Stimulated activated CD8-positive, alpha-beta memory T cell treated with anti-CD3 and anti-CD28 coated beads, Interleukin-2, amount 100 ng/mL, for 1 hour (primary cell): Measurements from ENCODE around the gene DIP2A.

Experiments
- DNase-seq, 2 donors: peaks; one replicate each; pipeline ENCODE4 v3.0.0-alpha.2; 2020; ENCODE audit warnings: low read depth in 2 of 2

The DIP2A gene

DNA sequence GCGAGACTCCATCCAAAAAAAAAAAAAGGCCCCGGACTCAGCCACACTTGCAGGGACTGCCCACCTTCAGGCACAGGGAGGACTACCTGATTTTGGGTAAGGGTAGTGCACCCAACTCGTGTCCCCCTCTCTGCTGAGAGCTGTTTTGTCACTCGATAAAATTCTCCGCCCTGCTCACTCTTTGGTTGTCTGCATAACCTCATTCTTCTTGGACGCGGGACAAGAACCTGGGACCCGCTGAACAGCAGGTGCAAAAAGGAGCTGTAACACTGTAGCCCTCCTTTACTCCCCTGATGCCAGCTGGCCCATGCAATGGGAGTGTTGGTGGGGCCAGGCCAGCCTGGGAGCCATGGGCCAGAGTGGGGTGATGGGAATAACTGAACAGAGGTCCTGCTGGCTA, 135.6 kb downstream of the DIP2A start:
- DNase-seq, result no peak

DNA sequence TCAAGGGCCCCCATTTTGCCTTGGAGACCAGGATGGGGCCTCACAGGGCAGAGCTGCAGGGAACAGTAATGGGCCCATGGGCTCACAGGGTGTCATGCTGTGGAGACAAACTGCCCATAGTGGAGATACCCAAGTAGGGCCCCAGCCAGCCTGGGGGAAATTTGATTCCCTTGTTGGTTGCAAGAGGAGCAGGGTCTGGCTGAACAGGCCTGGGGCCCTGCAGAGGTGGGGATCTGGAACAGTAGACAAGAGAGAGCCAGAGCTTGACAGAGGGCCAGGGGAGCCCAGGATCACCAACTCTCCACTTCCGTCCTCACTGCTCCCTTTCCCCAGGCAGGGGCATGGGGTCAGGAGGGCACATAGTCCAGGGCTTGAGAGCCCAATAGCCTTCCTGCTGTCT, 137.5 kb downstream of the DIP2A start:
- no peak for DNase-seq

DNA sequence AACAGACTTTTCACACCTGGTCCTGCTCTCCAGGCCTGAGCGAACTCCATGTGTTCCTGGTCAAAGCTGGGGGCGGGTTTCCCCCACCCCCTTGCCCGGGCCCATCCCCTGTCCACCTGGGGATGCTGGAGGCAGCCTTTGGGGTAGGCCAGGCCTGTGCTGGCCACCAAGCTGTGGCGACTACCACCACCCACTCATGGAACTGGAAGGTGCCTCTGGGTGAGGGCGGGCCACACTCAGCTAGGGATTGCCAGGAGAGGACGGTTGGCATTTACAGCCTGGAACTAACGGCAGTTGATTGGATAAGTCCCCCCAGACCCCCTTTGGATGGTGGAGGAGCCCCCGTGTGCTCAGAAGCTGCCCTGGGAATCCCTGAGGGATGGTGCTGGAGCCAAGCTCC, 138.3 kb downstream of the DIP2A start:
- DNase-seq, result no peak

DNA sequence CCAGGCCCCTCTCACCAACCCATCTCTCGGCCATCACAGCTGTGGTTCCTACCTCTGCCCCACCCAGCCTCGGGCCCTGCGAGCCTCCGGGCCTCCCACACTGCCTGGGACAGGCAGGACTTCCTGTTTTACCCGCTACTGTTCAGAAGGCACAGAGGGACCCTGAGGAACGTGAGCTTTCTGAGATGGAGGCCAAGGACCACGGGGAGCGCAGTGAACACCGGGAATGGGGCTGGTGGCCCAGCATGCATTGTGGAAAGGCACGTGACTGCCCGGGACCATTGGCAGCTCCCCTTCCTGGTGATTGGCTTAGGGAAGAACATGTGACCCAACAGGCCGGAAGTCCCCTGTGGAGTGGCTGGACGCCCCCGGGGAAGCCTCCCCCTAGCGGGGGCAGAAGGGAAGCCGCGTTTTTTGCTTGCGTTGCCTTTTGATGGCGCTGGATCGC, 139.2 kb downstream of the DIP2A start:
- no peak for DNase-seq

DNA sequence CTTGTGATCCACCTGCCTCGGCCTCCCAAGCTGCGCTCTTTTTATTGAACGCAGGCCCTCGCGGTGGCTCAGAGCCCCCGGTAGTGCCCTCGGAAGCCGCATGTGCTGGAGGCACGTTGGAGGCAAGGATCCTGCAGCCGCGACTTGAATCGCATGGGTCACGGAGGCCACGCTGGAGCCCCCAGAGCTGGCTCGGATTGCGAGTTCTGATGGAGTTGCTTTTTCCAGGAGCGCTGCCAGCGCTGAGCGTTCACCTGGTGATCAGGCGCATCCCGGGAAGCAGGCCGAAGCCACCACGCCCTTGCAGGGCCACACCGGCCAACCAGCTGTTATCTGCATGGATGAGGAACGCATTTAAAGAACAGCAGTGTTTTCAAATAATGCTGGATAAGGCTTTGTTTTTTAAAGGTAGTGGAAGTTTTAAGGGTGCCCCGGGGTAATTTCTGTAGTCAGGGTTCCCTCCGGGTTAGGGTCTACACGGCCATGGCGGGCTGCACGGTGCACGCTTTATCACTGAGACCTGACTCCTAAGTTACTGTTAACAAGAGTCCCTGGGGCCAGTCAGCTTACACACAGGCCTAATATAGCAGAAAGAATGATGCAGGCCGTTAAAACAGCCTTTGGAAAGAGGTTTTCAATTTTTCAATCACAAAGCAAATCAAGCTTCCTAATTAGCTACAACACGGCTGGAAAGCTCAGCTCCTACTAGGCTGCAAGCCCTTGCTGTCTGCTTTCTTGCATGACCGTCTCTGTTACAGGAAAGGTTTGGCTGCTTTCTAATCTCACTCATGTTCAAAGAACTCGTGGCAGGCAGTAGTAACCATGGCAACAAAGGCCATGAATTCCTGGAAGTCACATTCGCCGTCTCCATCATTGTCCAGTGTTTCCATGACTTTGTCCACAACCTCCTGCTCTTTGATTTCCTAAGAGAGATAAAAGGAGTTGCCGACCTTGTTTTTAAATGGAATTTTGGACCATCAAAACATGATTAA, 140.2 kb downstream of the DIP2A start:
- no peak for DNase-seq

DNA sequence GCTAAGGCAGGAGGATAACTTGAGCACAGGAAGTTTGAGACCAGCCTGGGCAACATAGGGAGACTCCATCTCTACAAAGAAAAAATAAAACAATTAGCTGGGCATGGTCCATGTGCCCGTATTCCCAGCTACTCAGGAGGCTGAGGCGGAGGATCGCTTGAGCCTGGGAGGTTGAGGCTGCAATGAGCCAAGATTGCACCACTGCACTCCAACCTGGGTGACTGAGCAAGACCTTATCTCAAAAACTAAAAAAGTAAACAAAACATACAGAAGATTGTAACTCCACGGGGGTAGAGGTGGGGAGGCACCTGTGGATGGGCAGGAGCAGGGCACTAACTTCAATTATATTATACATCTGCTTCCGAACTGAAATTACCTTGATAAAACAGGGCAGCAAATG, 141.6 kb downstream of the DIP2A start:
- DNase-seq, result no peak

DNA sequence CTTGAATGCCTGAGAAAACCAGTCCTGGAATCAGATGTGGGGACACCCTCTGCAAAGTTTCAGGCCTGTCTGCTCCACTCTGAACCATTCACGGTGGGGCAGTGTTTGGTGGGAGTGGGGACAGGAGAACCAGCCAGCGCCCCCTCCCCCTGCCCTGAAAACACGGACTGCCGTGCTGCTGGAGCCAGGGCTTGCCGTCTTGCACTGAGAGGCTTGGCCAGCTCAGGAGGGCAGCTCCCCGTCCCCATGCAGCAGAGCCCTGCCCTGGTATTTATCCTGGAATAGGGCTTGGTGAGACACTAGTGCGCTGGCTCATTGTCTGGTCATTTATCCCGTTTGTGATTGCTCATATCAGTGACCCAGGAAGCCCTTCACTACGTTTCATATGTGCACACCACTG, 142.3 kb downstream of the DIP2A start:
- DNase-seq, result no peak

DNA sequence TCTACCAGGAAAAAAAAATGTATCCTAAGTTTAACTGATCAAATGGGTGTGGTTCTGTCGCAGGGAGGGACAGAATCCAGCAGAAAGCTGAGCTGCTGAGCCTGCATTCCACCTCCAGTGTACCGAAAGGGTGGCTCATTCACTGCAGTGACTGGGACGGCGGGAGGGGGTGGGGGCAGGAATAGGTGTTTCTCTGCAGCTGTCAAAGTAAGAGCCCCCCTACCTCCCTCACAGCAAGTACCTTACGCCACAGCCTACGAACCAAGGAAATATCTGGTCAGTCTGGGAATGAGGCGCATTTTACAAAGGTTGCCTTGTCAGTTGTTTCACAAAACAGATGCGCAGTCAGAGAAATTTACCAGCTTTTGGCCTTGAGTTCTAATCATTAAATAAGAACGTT, 144.5 kb downstream of the DIP2A start:
- DNase-seq, result no peak

DNA sequence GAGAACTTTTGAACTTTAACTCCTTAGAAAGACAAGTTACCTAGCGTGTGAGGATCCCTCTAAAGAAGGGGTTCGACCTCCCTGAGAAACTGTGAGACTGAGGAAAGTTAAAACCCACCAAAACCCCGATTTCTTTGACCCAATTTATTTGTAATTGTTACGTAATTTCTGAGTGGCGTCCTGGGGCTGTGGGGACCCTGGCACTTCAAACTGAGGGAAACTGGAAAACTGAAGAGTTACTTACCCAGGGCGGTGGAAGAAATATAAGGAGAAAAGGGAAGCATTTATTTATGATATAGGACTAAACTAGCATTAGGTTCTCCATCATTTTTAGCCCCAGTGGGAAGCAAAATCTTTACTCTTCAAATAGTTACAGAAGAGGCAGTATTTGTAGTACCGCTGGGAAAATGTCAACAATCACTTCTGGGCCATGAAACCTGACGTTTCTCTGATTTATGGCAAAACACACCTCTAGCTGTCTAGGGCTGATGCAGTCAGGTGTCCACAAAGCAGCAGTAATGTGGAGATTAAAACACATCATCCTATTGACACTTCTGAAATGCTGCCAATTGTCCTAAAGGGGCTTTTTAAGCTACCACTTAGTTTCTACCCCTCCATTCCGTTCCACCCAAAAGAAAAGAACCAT, 145.8 kb downstream of the DIP2A start:
- no peak for DNase-seq

DNA sequence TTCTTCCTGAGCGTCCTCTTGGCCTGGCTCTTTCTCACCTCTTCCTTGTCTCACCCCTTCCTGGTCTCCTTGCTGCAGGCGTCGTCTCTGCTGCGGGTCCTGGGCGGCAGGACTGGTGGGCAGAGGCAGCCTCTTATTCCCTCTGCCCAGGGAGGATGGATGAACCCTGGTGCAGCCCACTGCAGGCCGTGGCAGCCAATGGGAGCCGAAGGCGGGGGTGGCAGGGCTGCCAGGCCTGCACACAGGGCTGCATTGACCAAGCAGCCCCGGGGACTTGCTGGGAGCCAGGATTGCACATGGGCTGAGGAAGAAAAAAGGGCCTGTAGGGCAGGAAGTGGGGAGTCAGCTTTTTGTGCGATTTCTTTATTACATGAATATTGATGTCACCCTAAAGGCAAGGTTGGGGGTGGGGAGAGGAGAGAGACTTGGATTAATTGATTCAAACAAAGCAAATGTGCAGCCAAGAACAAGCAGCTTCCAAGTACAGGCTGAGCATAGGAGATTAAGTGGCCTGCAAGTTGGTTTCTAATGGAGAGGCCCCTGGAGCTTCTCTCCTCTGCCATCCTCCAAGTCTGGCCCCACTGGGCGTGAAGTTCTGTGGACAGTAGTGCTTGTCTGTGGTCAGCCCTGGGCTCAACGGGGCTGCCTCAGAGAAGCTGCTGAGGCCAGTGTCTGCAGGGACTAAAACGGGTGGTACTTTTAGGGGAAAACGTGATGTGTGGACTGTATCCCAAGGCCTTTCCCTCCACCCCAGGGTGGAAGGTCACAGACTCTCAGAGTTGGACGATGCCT, 146.5 kb downstream of the DIP2A start, which contains the start of gene S100B:
Gene S100B (minus strand): TSS at position 108 of the 792 bp plus-strand sequence. CDS start 2,667 bp downstream, outside the sequence.
- no peak for DNase-seq

DNA sequence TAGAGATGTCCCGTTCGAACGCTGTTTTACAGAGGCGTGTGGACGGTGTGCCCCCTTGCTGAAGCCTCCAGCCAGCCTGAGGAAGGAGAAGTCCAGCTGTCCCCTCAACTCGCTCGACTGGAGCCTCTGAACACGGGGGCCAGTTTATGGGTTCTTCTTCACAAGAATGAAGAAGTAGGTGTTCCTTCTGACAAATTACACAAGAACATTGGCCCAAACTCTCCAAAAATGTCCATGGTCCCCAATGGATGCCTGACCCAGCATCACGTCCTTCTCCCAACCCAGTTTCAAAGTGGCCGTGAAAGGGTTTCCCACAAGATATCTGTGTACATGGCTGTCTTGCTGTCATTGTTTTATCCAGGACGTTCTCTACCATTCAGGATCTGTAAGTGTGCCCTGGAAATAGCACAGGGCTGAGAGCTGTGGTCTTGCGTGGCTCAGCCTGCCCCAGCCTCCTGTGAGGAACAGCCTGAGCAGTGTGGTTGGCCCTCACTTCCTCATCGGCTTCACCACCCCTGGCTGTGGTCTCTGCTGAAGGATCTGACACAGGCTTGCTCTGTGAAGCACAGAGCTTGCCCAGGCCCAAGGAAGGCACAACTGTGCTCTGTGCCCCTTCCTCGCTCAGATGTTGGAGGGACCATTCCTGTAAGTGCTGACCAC, 147.2 kb downstream of the DIP2A start:
- DNase-seq, result peak; percentile 33 to 34

DNA sequence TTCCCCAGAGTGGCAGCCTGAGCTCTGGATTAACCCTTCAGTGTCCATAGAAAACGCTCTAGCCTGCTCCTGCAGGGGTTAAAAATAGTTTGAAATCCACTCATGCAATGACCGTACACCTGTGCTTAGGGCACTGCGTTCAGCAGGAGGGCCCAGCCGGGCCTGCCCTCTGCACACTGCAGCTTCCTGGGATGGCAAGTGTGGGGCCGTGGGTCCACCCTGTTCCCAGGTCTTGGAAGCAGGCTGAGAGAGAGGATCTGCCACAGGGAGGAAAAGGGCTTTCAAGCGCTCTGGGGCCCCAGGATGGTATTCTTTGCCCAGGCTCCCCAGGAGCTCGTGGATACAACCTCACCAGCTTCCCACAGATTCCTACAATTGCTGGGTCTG, 147.7 kb downstream of the DIP2A start:
- DNase-seq, result no peak

DNA sequence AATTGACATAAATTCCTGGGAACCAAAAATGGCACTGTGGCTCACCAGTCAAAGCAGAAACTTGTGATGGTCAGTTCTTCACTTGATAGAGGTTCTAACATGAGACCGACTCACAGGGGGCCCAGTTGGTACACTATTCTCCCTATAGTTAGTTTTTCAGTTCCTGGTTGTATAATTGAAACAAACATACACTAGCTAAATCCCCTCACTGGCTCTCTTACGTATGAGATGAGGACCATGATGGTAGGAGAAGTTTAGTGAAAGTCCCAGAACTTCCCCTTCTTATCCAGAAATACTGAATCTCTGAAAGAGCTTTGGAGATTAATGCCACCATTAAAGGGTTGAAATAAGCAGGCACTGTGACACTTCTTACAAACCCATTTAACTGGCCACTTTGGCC, 148.9 kb downstream of the DIP2A start:
- DNase-seq, result no peak

DNA sequence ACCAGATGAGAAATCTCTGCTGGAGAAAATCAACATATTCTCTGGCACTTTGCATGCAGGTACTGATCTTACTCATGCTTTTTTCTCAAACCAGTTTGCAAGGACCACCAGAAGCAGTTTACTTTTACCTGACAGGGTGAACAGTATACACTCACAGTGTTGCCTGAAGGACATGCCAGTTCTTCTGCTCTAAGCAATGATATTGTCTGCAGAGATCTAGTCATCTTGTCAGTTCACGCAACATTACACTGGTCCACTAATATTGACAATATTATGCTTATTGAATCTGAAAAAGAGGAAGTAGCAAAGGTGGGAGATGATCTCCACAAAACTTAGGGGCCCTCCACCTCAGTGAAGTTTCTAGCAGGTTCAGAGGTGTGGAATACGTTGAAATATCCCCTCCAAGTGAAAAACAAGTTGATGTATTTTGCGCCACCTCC, 150.0 kb downstream of the DIP2A start:
- DNase-seq, result no peak

DNA sequence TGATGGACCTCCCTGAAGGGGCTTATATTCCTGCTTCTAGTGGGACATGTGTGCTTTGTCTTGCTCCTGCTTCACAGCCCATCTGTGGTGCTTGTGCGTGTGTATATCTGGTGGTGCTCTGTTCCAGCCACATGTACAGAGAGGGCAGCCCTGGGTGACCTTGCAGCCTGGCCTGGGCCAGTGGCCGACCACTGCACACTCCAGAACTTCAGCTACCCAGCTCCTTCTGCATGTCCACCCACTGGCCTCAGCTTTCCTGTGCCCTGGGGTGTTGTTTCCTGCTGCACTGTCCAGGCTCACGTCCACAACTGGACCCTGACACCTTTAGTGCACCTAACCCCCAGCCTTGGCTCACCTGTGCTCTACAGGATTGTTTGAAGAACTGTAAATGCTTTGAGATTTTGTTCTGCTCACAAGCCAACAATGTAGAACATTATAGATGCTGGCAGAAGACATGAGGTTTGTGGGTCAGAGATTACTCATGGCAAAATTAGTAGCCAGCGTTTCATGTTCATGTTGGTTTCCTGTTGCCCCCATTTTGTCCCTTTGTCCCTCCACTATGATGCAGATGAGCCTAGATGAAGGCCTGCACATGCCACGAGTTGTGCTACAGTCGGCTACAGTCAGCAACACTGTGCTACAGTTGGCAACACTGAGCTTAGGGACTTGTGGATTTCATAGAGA, 151.5 kb downstream of the DIP2A start:
- no peak for DNase-seq

DNA sequence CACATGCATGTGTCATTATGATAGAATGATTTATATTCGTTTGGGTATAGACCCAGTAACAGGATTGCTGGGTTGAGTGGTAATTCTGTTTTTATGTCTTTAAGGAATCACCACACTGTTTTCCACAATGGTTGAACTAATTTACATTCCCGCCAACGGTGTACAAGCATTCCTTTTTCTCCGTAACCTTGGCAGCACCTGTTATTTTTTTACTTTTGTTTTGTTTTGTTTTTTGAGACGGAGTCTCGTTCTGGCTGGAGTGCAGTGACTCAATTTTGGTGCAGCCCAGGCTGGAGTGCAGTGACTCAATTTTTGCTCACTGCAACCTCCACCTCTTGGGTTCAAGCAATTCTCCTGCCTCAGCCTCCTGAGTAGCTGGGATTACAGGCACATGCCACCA, 154.7 kb downstream of the DIP2A start:
- no peak for DNase-seq

DNA sequence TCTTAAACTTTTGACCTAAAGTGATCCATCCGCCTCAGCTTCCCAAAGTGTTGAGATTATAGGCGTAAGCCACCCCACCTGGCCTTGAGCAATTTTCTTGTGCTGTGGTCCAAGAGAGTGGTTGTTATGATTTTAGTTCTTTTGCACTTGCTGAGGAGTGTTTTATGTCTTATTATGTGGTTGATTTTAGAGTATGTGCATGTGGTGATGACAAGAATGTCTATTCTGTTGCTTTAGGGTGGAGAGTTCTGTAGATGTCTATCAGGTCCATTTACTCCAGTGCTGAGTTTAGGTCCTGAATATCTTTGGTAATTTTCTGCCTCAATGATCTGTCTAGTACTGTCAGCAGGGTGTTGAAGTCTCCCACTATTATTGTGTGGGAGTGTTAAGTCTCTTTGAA, 157.4 kb downstream of the DIP2A start:
- DNase-seq, result no peak

DNA sequence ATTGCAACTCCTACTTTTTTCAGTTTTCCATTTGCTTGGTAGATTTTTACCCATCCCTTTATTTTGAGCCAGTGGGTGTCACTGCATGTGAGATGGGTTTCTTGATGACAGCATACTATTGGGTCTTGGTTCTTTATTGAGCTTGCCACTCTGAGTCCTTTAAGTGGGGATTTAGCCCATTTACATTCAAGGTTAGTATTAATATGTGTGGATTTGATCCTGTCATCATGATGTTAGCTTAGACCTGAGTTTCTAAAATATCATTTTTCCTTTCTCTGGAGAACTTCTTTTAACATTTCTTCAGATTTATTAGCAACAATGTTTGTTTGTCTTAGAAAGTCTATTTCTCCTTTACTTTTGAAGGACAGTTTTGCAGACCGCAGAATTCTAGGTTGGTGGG, 158.0 kb downstream of the DIP2A start:
- no peak for DNase-seq

DNA sequence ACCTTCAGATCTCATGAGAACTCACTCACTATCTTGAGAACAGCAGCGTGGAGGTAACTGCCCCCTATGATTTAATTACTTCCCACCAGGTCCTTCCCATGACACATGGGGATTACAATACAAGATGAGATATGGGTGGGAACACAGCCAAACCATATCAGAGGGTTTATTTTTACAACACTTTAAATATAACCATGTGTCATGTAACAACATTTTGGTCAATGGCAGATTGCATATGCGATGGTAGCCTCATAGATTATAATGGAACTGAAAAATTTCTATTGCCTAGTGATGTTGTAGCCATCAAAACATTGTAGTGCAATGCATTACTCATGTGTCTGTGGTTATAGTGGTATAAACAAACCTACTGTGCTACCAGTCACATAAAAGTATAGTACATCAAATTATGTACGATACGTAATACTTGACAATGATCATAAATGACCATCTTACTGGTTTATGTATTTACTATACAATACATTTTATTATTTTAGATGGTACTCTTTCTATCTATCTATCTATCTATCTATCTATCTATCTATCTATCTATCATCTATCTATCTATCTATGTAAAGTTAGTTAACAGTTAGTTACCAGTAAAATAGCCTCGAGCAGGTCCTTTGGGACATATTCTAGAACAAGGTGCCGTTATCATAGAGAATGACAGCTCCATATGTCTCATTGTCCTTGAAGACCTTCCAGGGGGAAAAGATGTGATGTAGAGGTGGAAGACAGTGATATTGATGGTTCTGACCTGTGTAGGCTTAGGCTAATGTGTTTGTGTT, 158.8 kb downstream of the DIP2A start:
- no peak for DNase-seq

DNA sequence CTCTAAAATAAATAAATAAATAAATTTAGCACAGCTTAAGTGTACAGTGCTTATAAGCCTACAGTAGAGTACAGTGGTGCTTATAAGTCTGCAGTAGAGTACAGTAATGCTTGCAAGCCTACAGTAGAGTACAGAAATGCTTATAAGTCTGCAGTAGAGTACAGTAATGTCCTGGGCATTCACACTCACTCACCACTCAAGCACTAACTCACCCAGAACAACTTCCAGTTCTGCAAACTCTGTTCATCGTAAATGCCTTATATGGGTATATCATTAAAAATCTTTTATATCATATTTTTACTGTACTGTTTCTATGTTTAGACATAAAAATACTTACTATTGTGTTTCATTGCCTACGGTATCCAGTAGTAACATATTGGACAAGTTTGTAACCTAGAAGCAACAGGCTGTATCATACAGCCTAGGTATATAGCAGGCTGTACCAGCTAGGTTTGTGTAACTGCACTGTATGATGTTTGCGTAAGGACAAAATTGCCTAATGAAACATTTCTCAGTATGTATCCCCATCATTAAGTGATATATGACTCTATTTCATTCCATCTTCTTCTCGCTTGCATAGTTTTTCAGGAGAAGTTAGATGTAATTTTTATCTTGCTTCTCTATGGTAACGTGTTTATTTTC, 160.2 kb downstream of the DIP2A start:
- DNase-seq, result no peak
